ENCODE measurements around the gene ZCCHC7.

ZCCHC7 gene

DNA sequence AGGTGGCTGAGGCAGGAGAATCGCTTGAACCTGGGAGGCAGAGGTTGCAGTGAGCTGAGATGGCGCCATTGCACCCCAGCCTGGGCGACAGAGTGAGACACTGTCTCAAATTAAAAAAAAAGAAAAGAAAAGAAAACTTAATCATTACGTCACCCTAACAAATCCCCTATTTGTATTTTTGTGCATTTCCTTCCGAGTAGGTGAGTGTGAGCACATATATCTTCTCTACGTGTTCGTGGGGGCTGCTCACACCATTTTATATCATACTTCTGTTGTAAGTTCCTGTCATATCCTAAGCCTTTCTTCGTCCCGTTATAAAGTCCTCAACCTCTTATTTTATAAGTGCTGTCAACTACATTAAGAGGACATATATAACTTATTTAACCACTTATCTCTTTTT, 260.2 kb downstream of the ZCCHC7 start:
- H3K4me3 ChIP-seq (replicated peaks; ENCODE audit: low read depth, low read length), result no peak overlapping the region
- no peak for DNase-seq (ENCODE audit: extremely low read depth, low read depth)
- TF ChIP-seq, protein P1, sequence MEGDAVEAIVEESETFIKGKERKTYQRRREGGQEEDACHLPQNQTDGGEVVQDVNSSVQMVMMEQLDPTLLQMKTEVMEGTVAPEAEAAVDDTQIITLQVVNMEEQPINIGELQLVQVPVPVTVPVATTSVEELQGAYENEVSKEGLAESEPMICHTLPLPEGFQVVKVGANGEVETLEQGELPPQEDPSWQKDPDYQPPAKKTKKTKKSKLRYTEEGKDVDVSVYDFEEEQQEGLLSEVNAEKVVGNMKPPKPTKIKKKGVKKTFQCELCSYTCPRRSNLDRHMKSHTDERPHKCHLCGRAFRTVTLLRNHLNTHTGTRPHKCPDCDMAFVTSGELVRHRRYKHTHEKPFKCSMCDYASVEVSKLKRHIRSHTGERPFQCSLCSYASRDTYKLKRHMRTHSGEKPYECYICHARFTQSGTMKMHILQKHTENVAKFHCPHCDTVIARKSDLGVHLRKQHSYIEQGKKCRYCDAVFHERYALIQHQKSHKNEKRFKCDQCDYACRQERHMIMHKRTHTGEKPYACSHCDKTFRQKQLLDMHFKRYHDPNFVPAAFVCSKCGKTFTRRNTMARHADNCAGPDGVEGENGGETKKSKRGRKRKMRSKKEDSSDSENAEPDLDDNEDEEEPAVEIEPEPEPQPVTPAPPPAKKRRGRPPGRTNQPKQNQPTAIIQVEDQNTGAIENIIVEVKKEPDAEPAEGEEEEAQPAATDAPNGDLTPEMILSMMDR (IDR thresholded peaks at IDR 0.05; ENCODE audit: low read depth, low read length, missing control alignments), result no peak

DNA sequence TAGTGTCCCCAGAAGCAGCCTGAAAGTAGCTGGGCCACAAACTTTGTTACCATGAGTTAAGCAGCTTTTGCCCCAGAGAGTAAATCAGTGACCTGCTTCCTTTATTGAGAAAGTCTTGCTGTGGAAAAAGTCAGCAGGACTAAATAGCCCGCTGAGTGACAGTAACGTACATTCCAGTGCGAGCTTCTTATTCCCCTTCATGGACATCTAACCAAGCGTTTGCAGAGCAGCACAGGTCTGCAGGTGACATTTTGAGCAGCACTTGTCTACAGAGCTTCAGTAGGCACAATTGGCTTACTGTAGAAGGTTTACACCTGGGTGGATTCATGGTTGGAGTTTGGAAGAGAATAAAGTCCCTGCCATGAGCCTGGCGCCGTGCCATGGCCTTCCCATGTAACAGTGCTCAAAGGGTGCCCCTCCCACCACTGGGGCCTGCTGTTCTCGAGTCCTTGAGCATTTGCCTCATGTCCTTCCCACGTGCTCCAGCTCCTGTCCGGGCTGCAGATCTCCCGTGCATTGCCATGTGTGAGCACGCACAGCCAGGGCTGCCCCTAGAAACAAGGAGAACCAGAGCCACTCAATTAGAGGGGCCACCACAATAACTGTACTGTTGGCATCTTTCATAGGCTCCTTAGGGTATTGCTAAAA, 260.8 kb downstream of the ZCCHC7 start:
- TF ChIP-seq, protein P1 (IDR thresholded peaks at IDR 0.05; ENCODE audit: low read depth, low read length, missing control alignments), result no peak
- DNase-seq (ENCODE audit: extremely low read depth, low read depth), result no peak
- no peak overlapping the region for H3K4me3 ChIP-seq (replicated peaks; ENCODE audit: low read depth, low read length)

DNA sequence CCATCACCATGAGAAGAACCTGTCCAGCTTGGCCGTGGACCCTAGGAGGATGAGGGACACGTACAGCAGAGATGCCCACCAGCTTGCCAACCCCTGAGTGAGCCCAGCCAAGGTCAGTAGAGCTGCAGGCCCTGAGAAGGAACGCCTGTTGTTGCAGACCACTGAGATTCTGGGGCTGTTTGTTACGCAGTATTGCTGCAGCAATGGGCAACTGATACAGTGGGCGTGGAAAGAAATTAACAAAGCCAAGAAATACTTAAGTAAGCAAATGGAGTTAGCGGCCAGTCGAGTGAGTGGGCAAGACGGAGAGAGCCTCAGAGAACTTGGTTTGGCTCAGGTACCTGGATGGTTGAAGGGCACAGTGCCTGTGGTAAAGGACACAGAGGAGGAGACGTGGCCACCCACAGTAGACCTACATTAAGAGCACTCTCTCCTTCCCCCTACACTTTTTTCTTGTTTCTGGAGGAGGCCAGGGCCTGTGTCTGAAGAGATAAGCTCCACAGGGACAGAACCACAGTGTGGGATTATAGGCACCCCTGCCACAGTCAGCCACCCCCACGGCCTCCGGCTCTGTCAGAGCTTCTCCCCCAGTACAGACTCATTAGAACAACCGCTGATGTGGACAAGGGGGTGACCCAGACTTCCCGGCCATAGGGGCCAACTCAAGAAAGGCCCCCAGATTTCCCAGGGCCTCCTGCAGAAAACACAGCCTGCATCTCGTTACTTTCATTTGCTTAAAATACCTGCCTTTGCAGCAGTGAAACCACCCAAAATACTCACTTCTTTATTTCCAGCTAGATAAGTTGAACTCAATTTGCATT, 262.0 kb downstream of the ZCCHC7 start:
- DNase-seq (ENCODE audit: extremely low read depth, low read depth), result no peak
- TF ChIP-seq, protein P1 (IDR thresholded peaks at IDR 0.05; ENCODE audit: low read depth, low read length, missing control alignments), result no peak
- no peak overlapping the region for H3K4me3 ChIP-seq (replicated peaks; ENCODE audit: low read depth, low read length)

DNA sequence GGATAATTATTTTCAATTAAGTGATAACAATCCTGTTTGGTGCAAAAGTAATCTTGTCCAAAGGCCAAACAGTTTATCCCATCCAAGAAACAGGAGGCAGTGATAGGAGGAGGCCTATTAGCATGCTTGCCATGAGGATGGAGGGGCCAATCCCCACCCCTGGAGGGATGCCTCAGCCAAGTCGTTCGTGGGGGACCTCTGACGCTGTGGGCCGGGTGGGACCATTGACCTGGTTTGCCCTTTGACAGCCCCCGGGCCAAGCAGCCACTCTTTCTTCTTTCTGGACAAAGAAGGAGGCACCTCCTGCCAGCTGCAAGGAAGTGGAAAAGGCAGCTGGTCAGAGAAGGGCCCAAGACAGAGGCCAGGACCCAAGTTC, 262.6 kb downstream of the ZCCHC7 start:
- H3K4me3 ChIP-seq (replicated peaks; ENCODE audit: low read depth, low read length), result no peak overlapping the region
- no peak for DNase-seq (ENCODE audit: extremely low read depth, low read depth)
- TF ChIP-seq, protein P1 (IDR thresholded peaks at IDR 0.05; ENCODE audit: low read depth, low read length, missing control alignments), result no peak

DNA sequence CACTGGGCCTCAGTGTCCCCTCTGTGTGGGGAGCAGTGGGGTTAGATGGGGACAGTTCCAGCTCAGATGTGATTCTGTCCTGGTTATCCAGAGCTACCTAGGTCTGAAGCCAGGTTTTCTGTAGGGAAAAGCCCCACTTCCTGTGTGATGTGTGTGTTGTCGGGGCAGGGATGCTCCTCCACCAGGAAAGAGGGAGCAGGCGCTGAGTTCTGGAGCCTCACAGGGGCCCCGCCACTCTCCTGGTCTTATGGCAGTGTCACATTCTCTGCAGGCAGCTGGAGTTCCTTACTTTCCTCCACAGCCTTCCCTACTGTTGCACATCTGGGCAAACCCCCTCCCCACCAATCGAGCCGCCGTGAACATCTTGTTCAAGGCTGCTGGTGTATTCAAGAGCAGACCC, 263.0 kb downstream of the ZCCHC7 start:
- no peak for DNase-seq (ENCODE audit: extremely low read depth, low read depth)
- no peak overlapping the region for H3K4me3 ChIP-seq (replicated peaks; ENCODE audit: low read depth, low read length)
- TF ChIP-seq, protein P1 (IDR thresholded peaks at IDR 0.05; ENCODE audit: low read depth, low read length, missing control alignments), result no peak

DNA sequence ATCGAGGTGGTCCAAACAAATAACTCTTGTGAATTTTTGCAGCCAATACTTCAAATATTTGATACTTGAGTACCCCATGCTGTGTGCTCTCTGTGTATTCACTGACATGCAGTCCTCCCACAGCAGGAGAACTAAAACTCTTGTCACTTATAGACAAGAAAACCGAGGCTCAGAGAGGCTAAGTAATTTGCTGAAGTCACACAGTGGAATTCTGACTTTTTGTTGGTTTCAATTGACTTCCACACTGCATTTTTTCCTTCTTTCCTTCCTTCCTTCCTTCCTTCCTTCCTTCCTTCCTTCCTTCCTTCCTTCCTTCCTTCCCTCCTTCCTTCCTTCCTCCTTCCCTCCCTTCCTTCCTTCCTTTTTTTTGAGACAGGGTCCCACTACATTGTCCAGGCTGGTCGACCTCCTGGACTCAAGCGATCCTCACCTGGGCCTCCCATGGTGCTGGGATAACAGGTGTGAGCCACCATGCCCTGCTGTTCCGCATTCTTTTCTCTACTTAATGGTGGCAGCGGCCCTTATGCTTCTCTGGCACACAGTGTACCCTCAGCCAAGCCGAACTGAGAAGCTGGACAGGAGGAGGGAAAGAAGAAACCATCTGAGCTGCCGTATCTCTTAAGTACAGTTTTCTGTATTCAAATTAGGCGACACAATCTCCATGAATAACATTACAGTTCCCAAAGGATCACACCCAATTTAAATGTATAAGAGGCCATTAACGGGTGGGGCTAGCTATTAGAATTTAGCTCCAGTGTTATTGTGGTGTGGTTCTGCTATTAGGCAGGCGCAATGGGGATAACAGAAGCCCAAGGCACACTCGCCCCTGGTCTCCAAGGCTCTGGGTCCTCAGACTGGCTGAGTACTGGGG, 263.7 kb downstream of the ZCCHC7 start:
- H3K4me3 ChIP-seq (replicated peaks; ENCODE audit: low read depth, low read length), result no peak overlapping the region
- no peak for DNase-seq (ENCODE audit: extremely low read depth, low read depth)
- TF ChIP-seq, protein P1 (IDR thresholded peaks at IDR 0.05; ENCODE audit: low read depth, low read length, missing control alignments), result no peak
